ENCODE measurements around the gene LRRC27.

DNA sequence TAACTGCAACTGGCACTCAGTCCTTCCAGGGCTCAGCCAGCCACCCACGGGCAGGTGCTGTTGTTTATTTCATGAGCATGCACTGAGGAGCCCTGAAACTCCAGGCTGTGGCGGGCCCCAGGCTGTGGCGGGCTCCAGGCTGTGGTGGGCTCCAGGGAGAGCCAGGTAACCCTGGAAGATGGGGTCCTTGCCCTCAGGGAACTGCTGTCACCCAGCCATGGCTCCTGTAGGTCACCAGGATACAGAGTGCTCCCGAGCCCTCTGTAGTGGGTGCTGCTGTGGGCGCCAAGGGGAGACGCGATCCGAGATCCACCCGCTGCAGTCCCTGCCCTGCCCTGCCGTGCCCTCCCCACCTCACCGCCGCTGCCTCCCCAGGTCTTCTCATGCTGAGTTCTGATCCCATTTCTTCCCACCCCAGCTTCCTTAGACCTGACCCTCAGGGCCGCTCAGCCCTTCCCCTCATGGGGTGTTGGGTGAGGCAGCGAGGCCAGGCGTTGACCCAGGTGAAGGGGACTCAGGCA is 29.6 kb downstream of the LRRC27 start:
- TF ChIP-seq CTCF (conservative IDR thresholded peaks at IDR 0.05; ENCODE audit: low read depth, low read length) (no peak), MXI1 (IDR thresholded peaks at IDR 0.05; ENCODE audit: borderline replicate concordance, low read depth, low read length) (no peak), CHD1 (IDR thresholded peaks at IDR 0.05; ENCODE audit: low read depth, low read length) (no peak), RFX5 (IDR thresholded peaks at IDR 0.05; ENCODE audit: low read depth, low read length) (no peak), MAZ (IDR thresholded peaks at IDR 0.05; ENCODE audit: borderline replicate concordance, low read depth, low read length) (no peak), POLR2A (IDR thresholded peaks at IDR 0.05; ENCODE audit: low read depth, low read length) (no peak), ELK1 (IDR thresholded peaks at IDR 0.05; ENCODE audit: borderline replicate concordance, low read depth, low read length) (no peak), CEBPB (IDR thresholded peaks at IDR 0.05; ENCODE audit: low read depth, low read length) (no peak), RAD21 (IDR thresholded peaks at IDR 0.05; ENCODE audit: low read length) (no peak), USF2 (IDR thresholded peaks at IDR 0.05; ENCODE audit: low read depth, low read length) (no peak), MAFK (IDR thresholded peaks at IDR 0.05; ENCODE audit: low read depth, low read length) (no peak)
